Duodenal mucosa (tissue), 2 donors: ENCODE measurements around the gene PLCB1.
"Not testable (repeated sequence)": the region's sequence is repeated elsewhere in the genome, so short reads cannot be mapped to it uniquely, and the experiment has no call there.

Experiments used
- H3K27ac ChIP-seq: one replicate; pipeline ENCODE4 v1.7.0; 2013; ENCODE audit warnings: low read depth, low read length
- H3K27me3 ChIP-seq, 2 donors: one replicate each; pipeline ENCODE4 v1.7.0; 2013; ENCODE audit warnings: low read length in 2 of 2, control low read depth in 1 of 2; ENCODE audit not compliant: insufficient read depth in 2 of 2, control insufficient read depth in 1 of 2
- H3K36me3 ChIP-seq, 2 donors: one replicate each; pipeline ENCODE4 v1.7.0; 2013; ENCODE audit warnings: low read length in 2 of 2, control low read depth in 1 of 2; ENCODE audit not compliant: insufficient read depth in 2 of 2, control insufficient read depth in 1 of 2
- H3K4me1 ChIP-seq, 2 donors: one replicate each; pipeline ENCODE4 v1.7.0; 2013; ENCODE audit warnings: low read length in 2 of 2, control low read depth in 1 of 2; ENCODE audit not compliant: insufficient read depth in 2 of 2, control insufficient read depth in 1 of 2
- H3K4me3 ChIP-seq, 2 donors: one replicate each; pipeline ENCODE4 v1.7.0; 2013; ENCODE audit warnings: low read length in 2 of 2, low read depth in 1 of 2
- H3K9ac ChIP-seq, 2 donors: one replicate each; pipeline ENCODE4 v1.7.0; 2013; ENCODE audit warnings: low read length in 2 of 2, low read depth in 1 of 2
- H3K9me3 ChIP-seq, 2 donors: one replicate each; pipeline ENCODE4 v1.7.0; 2013; ENCODE audit warnings: low read length in 2 of 2, control low read depth in 1 of 2; ENCODE audit not compliant: control insufficient read depth in 1 of 2

PLCB1 gene

GRCh38 chr20:8425802-8426201, 293.7 kb downstream of the PLCB1 start:
- no peak overlapping the region for H3K4me3 ChIP-seq
- no peak overlapping the region for H3K27ac ChIP-seq
- H3K27me3 ChIP-seq = no peaks in the 10 kb centered on the region
- no peaks in the 10 kb centered on the region for H3K36me3 ChIP-seq
- peaks cover 0 to 6% of the 10 kb centered on the region in 2 donors for H3K4me1 ChIP-seq
- H3K9me3 ChIP-seq = no peaks in the 10 kb centered on the region
- no peak overlapping the region for H3K9ac ChIP-seq

- no peaks in the 10 kb centered on the region for H3K27me3 ChIP-seq
- H3K27ac ChIP-seq = no peak overlapping the region
- peaks cover 0 to 6% of the 10 kb centered on the region in 2 donors for H3K4me1 ChIP-seq
- H3K9me3 ChIP-seq = no peaks in the 10 kb centered on the region
- H3K9ac ChIP-seq = no peak overlapping the region
- no peak overlapping the region for H3K4me3 ChIP-seq
- H3K36me3 ChIP-seq = no peaks in the 10 kb centered on the region
These were observed 295.5 kb downstream of the PLCB1 start for GRCh38 chr20:8427419-8428040.

GRCh38 chr20:8428988-8429387, 296.9 kb downstream of the PLCB1 start:
- H3K9me3 ChIP-seq = no peaks in the 10 kb centered on the region
- H3K9ac ChIP-seq = no peak overlapping the region
- H3K4me3 ChIP-seq = no peak overlapping the region
- H3K27ac ChIP-seq = no peak overlapping the region
- H3K36me3 ChIP-seq = no peaks in the 10 kb centered on the region
- no peaks in the 10 kb centered on the region for H3K27me3 ChIP-seq
- H3K4me1 ChIP-seq = peaks cover 0 to 6% of the 10 kb centered on the region in 2 donors

- Histone ChIP-seq H3K4me1 (peaks cover 0 to 5% of the 10 kb centered on the region in 2 donors), H3K9ac (peak overlapping the region in 1 of 2 donors; percentile 8), H3K27me3 (no peaks in the 10 kb centered on the region), H3K27ac (no peak overlapping the region), H3K36me3 (no peaks in the 10 kb centered on the region), H3K9me3 (no peaks in the 10 kb centered on the region), H3K4me3 (peak overlapping the region in 1 of 2 donors; percentile 6)
These were observed 299.7 kb downstream of the PLCB1 start for GRCh38 chr20:8431538-8432434.

GRCh38 chr20:8432435-8433148, 300.5 kb downstream of the PLCB1 start:
- H3K4me1 ChIP-seq = peaks cover 0 to 5% of the 10 kb centered on the region in 2 donors
- H3K36me3 ChIP-seq = no peaks in the 10 kb centered on the region
- peak overlapping the region in 1 of 2 donors; percentile 8 for H3K9ac ChIP-seq
- H3K9me3 ChIP-seq = no peaks in the 10 kb centered on the region
- no peaks in the 10 kb centered on the region for H3K27me3 ChIP-seq
- H3K27ac ChIP-seq = no peak overlapping the region
- peak overlapping the region in 1 of 2 donors; percentile 6 for H3K4me3 ChIP-seq

- H3K27ac ChIP-seq = no peak overlapping the region
- H3K4me3 ChIP-seq = no peak overlapping the region
- no peaks in the 10 kb centered on the region for H3K27me3 ChIP-seq
- no peak overlapping the region for H3K9ac ChIP-seq
- H3K4me1 ChIP-seq = peaks cover 0 to 5% of the 10 kb centered on the region in 2 donors
- no peaks in the 10 kb centered on the region for H3K36me3 ChIP-seq
- no peaks in the 10 kb centered on the region for H3K9me3 ChIP-seq
These were observed 301.2 kb downstream of the PLCB1 start for GRCh38 chr20:8433291-8433690.

GRCh38 chr20:8434326-8434876, 302.3 kb downstream of the PLCB1 start:
- Histone ChIP-seq H3K9me3 (no peaks in the 10 kb centered on the region), H3K9ac (no peak overlapping the region), H3K27ac (no peak overlapping the region), H3K27me3 (no peaks in the 10 kb centered on the region), H3K4me3 (no peak overlapping the region), H3K36me3 (no peaks in the 10 kb centered on the region), H3K4me1 (peaks cover 0 to 5% of the 10 kb centered on the region in 2 donors)

GRCh38 chr20:8435285-8436035, 303.4 kb downstream of the PLCB1 start:
- Histone ChIP-seq H3K9me3 (no peaks in the 10 kb centered on the region), H3K27ac (no peak overlapping the region), H3K36me3 (no peaks in the 10 kb centered on the region), H3K9ac (no peak overlapping the region), H3K4me1 (peaks cover 0 to 5% of the 10 kb centered on the region in 2 donors), H3K4me3 (no peak overlapping the region), H3K27me3 (no peaks in the 10 kb centered on the region)

GRCh38 chr20:8436938-8437337, 304.9 kb downstream of the PLCB1 start:
- not testable (repeated sequence) for H3K36me3 ChIP-seq, H3K27ac ChIP-seq, H3K4me1 ChIP-seq, H3K9me3 ChIP-seq, H3K9ac ChIP-seq, H3K4me3 ChIP-seq, H3K27me3 ChIP-seq
